ENCODE data around the gene MAGI1. TPM values are rescaled to one million over a fixed set of nuclear protein-coding genes. Genes with fewer than 3 reads are reported as not detected.

The MAGI1 gene
- total RNA-seq, 1 experiment from 2014 or later, result 58.2 TPM

GRCh38 chr3:66031102-66031698, 7.5 kb downstream of the MAGI1 start (continued):
- no peak for TF ChIP-seq NFATC4 (CRISPR knock-in tag; IDR thresholded peaks at IDR 0.05)
- no peak for TF ChIP-seq NR1H2 (CRISPR knock-in tag; IDR thresholded peaks at IDR 0.05)
- no peak for TF ChIP-seq HMGA2 (CRISPR knock-in tag; IDR thresholded peaks at IDR 0.05)
- no peak for TF ChIP-seq NFE2L1 (CRISPR knock-in tag; IDR thresholded peaks at IDR 0.05)
- TF ChIP-seq PRRX2 (CRISPR knock-in tag; IDR thresholded peaks at IDR 0.05), result no peak

GRCh38 chr3:66029443-66029842, 9.3 kb downstream of the MAGI1 start:
- no peak; the same call in 1 of the 2 replicates for ATAC-seq
- Mint-ChIP-seq H3K36me3 (peaks cover 3% of the 10 kb centered on the region; the same call in 1 of the 2 replicates), H3K27ac (no peak overlapping the region), H3K9me3 (no peaks in the 10 kb centered on the region), H3K4me3 (no peak overlapping the region), H3K4me1 (peaks cover 49% of the 10 kb centered on the region), H3K27me3 (ENCODE audit: low read depth) (no peaks in the 10 kb centered on the region)
- TF ChIP-seq ZNF512 (CRISPR knock-in tag; IDR thresholded peaks at IDR 0.05; ENCODE audit: borderline replicate concordance) (no peak), RORB (CRISPR knock-in tag; IDR thresholded peaks at IDR 0.05) (no peak), ZNF232 (CRISPR knock-in tag; IDR thresholded peaks at IDR 0.05) (no peak), PRRX2 (CRISPR knock-in tag; IDR thresholded peaks at IDR 0.05) (no peak)
- POLR2A ChIA-PET, result no interaction called here
- CTCF ChIA-PET, result no interaction called here
- no peak for DNase-seq (ENCODE audit: low spot score)

DNA sequence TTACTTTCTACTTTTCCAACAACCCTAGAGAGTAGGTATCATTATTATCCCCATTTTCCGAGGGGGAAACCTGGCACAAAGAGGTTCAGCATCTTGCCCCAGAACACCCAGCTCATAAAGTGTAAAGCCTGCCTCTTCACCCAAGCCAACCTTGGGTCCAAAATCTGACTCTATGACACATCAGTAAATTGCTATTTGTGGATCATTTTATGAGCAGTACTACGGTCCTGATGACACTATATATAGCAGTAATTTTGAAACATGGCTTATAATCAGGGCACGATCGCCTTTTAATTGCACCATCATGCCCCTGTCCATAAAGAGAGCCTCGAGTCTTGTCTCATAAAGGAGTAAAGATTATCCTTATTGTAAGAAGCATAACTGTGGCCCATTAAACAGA, 9.7 kb downstream of the MAGI1 start:
- no peak for ATAC-seq

More for the DNA sequence above, 9.7 kb downstream of the MAGI1 start:
- Mint-ChIP-seq H3K4me1 (peaks cover 45% of the 10 kb centered on the region), H3K36me3 (no peaks in the 10 kb centered on the region), H3K27ac (no peak overlapping the region), H3K27me3 (ENCODE audit: low read depth) (no peaks in the 10 kb centered on the region), H3K4me3 (no peak overlapping the region), H3K9me3 (no peaks in the 10 kb centered on the region)
- ChIA-PET CTCF (no interaction called here), POLR2A (no interaction called here)
- no peak for DNase-seq (ENCODE audit: low spot score)
- TF ChIP-seq, protein P1, sequence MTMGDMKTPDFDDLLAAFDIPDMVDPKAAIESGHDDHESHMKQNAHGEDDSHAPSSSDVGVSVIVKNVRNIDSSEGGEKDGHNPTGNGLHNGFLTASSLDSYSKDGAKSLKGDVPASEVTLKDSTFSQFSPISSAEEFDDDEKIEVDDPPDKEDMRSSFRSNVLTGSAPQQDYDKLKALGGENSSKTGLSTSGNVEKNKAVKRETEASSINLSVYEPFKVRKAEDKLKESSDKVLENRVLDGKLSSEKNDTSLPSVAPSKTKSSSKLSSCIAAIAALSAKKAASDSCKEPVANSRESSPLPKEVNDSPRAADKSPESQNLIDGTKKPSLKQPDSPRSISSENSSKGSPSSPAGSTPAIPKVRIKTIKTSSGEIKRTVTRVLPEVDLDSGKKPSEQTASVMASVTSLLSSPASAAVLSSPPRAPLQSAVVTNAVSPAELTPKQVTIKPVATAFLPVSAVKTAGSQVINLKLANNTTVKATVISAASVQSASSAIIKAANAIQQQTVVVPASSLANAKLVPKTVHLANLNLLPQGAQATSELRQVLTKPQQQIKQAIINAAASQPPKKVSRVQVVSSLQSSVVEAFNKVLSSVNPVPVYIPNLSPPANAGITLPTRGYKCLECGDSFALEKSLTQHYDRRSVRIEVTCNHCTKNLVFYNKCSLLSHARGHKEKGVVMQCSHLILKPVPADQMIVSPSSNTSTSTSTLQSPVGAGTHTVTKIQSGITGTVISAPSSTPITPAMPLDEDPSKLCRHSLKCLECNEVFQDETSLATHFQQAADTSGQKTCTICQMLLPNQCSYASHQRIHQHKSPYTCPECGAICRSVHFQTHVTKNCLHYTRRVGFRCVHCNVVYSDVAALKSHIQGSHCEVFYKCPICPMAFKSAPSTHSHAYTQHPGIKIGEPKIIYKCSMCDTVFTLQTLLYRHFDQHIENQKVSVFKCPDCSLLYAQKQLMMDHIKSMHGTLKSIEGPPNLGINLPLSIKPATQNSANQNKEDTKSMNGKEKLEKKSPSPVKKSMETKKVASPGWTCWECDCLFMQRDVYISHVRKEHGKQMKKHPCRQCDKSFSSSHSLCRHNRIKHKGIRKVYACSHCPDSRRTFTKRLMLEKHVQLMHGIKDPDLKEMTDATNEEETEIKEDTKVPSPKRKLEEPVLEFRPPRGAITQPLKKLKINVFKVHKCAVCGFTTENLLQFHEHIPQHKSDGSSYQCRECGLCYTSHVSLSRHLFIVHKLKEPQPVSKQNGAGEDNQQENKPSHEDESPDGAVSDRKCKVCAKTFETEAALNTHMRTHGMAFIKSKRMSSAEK (CRISPR knock-in tag; IDR thresholded peaks at IDR 0.05; ENCODE audit: borderline replicate concordance), result no peak
- TF ChIP-seq ZSCAN18 (CRISPR knock-in tag; IDR thresholded peaks at IDR 0.05) (no peak), NFYB (CRISPR knock-in tag; conservative IDR thresholded peaks at IDR 0.05; ENCODE audit: low read depth) (no peak), PRRX2 (CRISPR knock-in tag; IDR thresholded peaks at IDR 0.05) (no peak), ZNF263 (CRISPR knock-in tag; IDR thresholded peaks at IDR 0.05; ENCODE audit: low read depth) (no peak), ZNF416 (CRISPR knock-in tag; IDR thresholded peaks at IDR 0.05) (no peak), IRF2 (CRISPR knock-in tag; IDR thresholded peaks at IDR 0.05; ENCODE audit: borderline replicate concordance, low read depth) (no peak), GTF2I (CRISPR knock-in tag; conservative IDR thresholded peaks at IDR 0.05) (no peak), RELA (CRISPR knock-in tag; IDR thresholded peaks at IDR 0.05; ENCODE audit: borderline replicate concordance) (no peak), TP53 (CRISPR knock-in tag; IDR thresholded peaks at IDR 0.05) (no peak), NFE2L1 (CRISPR knock-in tag; IDR thresholded peaks at IDR 0.05) (no peak), FOXK1 (CRISPR knock-in tag; IDR thresholded peaks at IDR 0.05) (no peak), ZBTB43 (CRISPR knock-in tag; IDR thresholded peaks at IDR 0.05) (no peak), GRHL2 (CRISPR knock-in tag; IDR thresholded peaks at IDR 0.05; ENCODE audit: insufficient replicate concordance, severe bottlenecking) (no peak), ESRRA (CRISPR knock-in tag; IDR thresholded peaks at IDR 0.05; ENCODE audit: borderline replicate concordance) (no peak), RORB (CRISPR knock-in tag; IDR thresholded peaks at IDR 0.05) (no peak), KAT7 (CRISPR knock-in tag; IDR thresholded peaks at IDR 0.05; ENCODE audit: borderline replicate concordance) (no peak)
- TF ChIP-seq, protein P2, sequence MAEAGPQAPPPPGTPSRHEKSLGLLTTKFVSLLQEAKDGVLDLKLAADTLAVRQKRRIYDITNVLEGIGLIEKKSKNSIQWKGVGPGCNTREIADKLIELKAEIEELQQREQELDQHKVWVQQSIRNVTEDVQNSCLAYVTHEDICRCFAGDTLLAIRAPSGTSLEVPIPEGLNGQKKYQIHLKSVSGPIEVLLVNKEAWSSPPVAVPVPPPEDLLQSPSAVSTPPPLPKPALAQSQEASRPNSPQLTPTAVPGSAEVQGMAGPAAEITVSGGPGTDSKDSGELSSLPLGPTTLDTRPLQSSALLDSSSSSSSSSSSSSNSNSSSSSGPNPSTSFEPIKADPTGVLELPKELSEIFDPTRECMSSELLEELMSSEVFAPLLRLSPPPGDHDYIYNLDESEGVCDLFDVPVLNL (CRISPR knock-in tag; IDR thresholded peaks at IDR 0.05; ENCODE audit: borderline replicate concordance, low read depth), result no peak

Measured in WTC11 (cell line).